ENCODE measurements around the gene MLEC. TPM values are rescaled to one million over a fixed set of nuclear protein-coding genes. Genes with fewer than 3 reads are reported as not detected.
A peak's percentile ranks its signal among the peaks of the same experiment; 100 is the strongest.

Gene MLEC
- total and polyA plus RNA-seq, 2 of the 13 experiments (the other 11 are each of a cell fraction or from before 2014, with no cell fraction given): 49.8 to 156 TPM

GRCh38 chr12:120741476-120742421, 54.8 kb downstream of the MLEC start (continued):
- 0 out of 2 replicates have a peak, but pooled peaks have one; percentile 27 for TF ChIP-seq YEATS4 (CRISPR knock-in tag; IDR thresholded peaks at IDR 0.05; ENCODE audit: borderline replicate concordance)
- no peak for TF ChIP-seq TBX2 (CRISPR knock-in tag; IDR thresholded peaks at IDR 0.05; ENCODE audit: borderline replicate concordance)
- no peak for TF ChIP-seq ZNF597 (CRISPR knock-in tag; IDR thresholded peaks at IDR 0.05)
- no peak for TF ChIP-seq ZNF614 (CRISPR knock-in tag; IDR thresholded peaks at IDR 0.05; ENCODE audit: borderline replicate concordance)
- no peak for TF ChIP-seq ZNF556 (CRISPR knock-in tag; IDR thresholded peaks at IDR 0.05; ENCODE audit: borderline replicate concordance)
- TF ChIP-seq ZNF350 (CRISPR knock-in tag; IDR thresholded peaks at IDR 0.05; ENCODE audit: borderline replicate concordance, low read depth): peak; percentile 42
- peak; percentile 47 for TF ChIP-seq MED1 (CRISPR knock-in tag; IDR thresholded peaks at IDR 0.05)
- TF ChIP-seq HDAC1 (CRISPR knock-in tag; IDR thresholded peaks at IDR 0.05): peak; percentile 13; the same call in 1 of the 2 replicates
- peak; percentile 71; the same call in 1 of the 2 replicates for TF ChIP-seq ESRRA (CRISPR knock-in tag; IDR thresholded peaks at IDR 0.05; ENCODE audit: low read depth)
- TF ChIP-seq E2F5 (CRISPR knock-in tag; conservative IDR thresholded peaks at IDR 0.05): no peak
- TF ChIP-seq ZNF549 (CRISPR knock-in tag; IDR thresholded peaks at IDR 0.05): peak; percentile 90; the same call in 1 of the 2 replicates
- TF ChIP-seq ZNF333 (CRISPR knock-in tag; IDR thresholded peaks at IDR 0.05; ENCODE audit: borderline replicate concordance): no peak
- TF ChIP-seq ZNF263 (CRISPR knock-in tag; IDR thresholded peaks at IDR 0.05): peak; percentile 19; the same call in 1 of the 2 replicates
- no peak for TF ChIP-seq ATRX (CRISPR knock-in tag; IDR thresholded peaks at IDR 0.05; ENCODE audit: borderline replicate concordance)
- 0 out of 2 replicates have a peak, but pooled peaks have one; percentile 16 for TF ChIP-seq MEIS2 (CRISPR knock-in tag; IDR thresholded peaks at IDR 0.05)
- no peak for TF ChIP-seq SOX6 (IDR thresholded peaks at IDR 0.05)
- TF ChIP-seq SOX6 (CRISPR knock-in tag; IDR thresholded peaks at IDR 0.05): peak; percentile 46
- peak; percentile 27; the same call in 1 of the 2 replicates for TF ChIP-seq ZBTB7B (CRISPR knock-in tag; IDR thresholded peaks at IDR 0.05)
- 0 out of 2 replicates have a peak, but pooled peaks have one; percentile 56 for TF ChIP-seq POLR2G (IDR thresholded peaks at IDR 0.05; ENCODE audit: low read depth, low read length)
- 0 out of 2 replicates have a peak, but pooled peaks have one; percentile 50 for TF ChIP-seq HNRNPL (IDR thresholded peaks at IDR 0.05; ENCODE audit: low read depth, low read length)
- TF ChIP-seq SPEN (CRISPR knock-in tag; IDR thresholded peaks at IDR 0.05; ENCODE audit: low read depth): no peak
- no peak for TF ChIP-seq SMAD1 (CRISPR knock-in tag; IDR thresholded peaks at IDR 0.05; ENCODE audit: borderline replicate concordance, low read depth)
- peak; percentile 53 to 54 for TF ChIP-seq POLR2A (IDR thresholded peaks at IDR 0.05; ENCODE audit: insufficient read depth in 1 of 2, low read depth in 2 of 2, low read length in 2 of 2)
- peak; percentile 12; the same call in 1 of the 2 replicates for TF ChIP-seq NFKB2 (CRISPR knock-in tag; IDR thresholded peaks at IDR 0.05; ENCODE audit: borderline replicate concordance)
- no peak for TF ChIP-seq LRRFIP1 (CRISPR knock-in tag; conservative IDR thresholded peaks at IDR 0.05)
- TF ChIP-seq KAT2B (IDR thresholded peaks at IDR 0.05; ENCODE audit: borderline replicate concordance, low read depth, low read length): no peak
